CD4-positive, alpha-beta T cell treated with Interleukin-6 at 100 ng/mL for 8 hours (primary cell): ENCODE measurements around the gene KLHDC9.
"Not testable (repeated sequence)": the region's sequence is repeated elsewhere in the genome, so short reads cannot be mapped to it uniquely, and the experiment has no call there.

Source experiments
- DNase-seq: peaks from one replicate; pipeline ENCODE4 v3.0.0-alpha.2; 2020; ENCODE audit warnings: mixed read lengths, low spot score

KLHDC9 gene

GRCh38 chr1:161096015-161096414, 2.1 kb upstream of the KLHDC9 start:
- no peak for DNase-seq

- DNase-seq: no peak
Observed at GRCh38 chr1:161096530-161096929, 1.6 kb upstream of the KLHDC9 start.

- DNase-seq: no peak
Observed at GRCh38 chr1:161099090-161099802, 1.1 kb downstream of the KLHDC9 start.

- DNase-seq: no peak
Observed at GRCh38 chr1:161100556-161100955, 2.4 kb downstream of the KLHDC9 start.

GRCh38 chr1:161106431-161106830, 8.3 kb downstream of the KLHDC9 start:
- no peak for DNase-seq

GRCh38 chr1:161111117-161111516, 13.0 kb downstream of the KLHDC9 start:
- no peak for DNase-seq

- no peak for DNase-seq
Observed at GRCh38 chr1:161111527-161111926, 13.4 kb downstream of the KLHDC9 start.

GRCh38 chr1:161113915-161114314, 15.8 kb downstream of the KLHDC9 start:
- no peak for DNase-seq

GRCh38 chr1:161114556-161114955, 16.4 kb downstream of the KLHDC9 start:
- no peak for DNase-seq

- peak; percentile 11 for DNase-seq
Observed at GRCh38 chr1:161115132-161115711, 17.1 kb downstream of the KLHDC9 start.

- not testable (repeated sequence) for DNase-seq
Observed at GRCh38 chr1:161115961-161116360, 17.8 kb downstream of the KLHDC9 start.

- peak; percentile 74 for DNase-seq
Observed at GRCh38 chr1:161117759-161118581, 19.8 kb downstream of the KLHDC9 start, which contains the start of the genes NIT1 and PFDN2. TSS of gene NIT1 (plus strand) at chr1:161118105. CDS start at chr1:161118177, 72 bp downstream. TSS of gene PFDN2 (minus strand) at chr1:161118037. CDS start at chr1:161118026, 11 bp downstream.

- DNase-seq: peak; percentile 46
Observed at GRCh38 chr1:161119092-161119903, 21.1 kb downstream of the KLHDC9 start.

- no peak for DNase-seq
Observed at GRCh38 chr1:161121042-161121650, 23.0 kb downstream of the KLHDC9 start.

- no peak for DNase-seq
Observed at GRCh38 chr1:161121834-161122233, 23.7 kb downstream of the KLHDC9 start.

GRCh38 chr1:161122967-161123366, 24.8 kb downstream of the KLHDC9 start:
- no peak for DNase-seq

GRCh38 chr1:161127649-161128048, 29.5 kb downstream of the KLHDC9 start:
- DNase-seq: no peak

- no peak for DNase-seq
Observed at GRCh38 chr1:161128591-161129420, 30.6 kb downstream of the KLHDC9 start.

- no peak for DNase-seq
Observed at GRCh38 chr1:161130266-161130665, 32.1 kb downstream of the KLHDC9 start.
